Measurements from ENCODE around the gene MMP25.
"Not testable (repeated sequence)": the region's sequence is repeated elsewhere in the genome, so short reads cannot be mapped to it uniquely, and the experiment has no call there.

- not testable (repeated sequence) for TF ChIP-seq EZH2 (IDR thresholded peaks at IDR 0.05; ENCODE audit: borderline replicate concordance, control insufficient read depth, low read depth, low read length); ZZZ3 (IDR thresholded peaks at IDR 0.05; ENCODE audit: control insufficient read depth, insufficient read length, low read depth); IRF3 (IDR thresholded peaks at IDR 0.05); ZNF622 (IDR thresholded peaks at IDR 0.05); BRCA1 (IDR thresholded peaks at IDR 0.05; ENCODE audit: low read depth, low read length); CHD2 (IDR thresholded peaks at IDR 0.05; ENCODE audit: borderline replicate concordance, low read depth, low read length); MAX (IDR thresholded peaks at IDR 0.05; ENCODE audit: low read depth, low read length); CTCF (IDR thresholded peaks at IDR 0.05 in 2 of 3, conservative IDR thresholded peaks at IDR 0.05 in 1 of 3; ENCODE audit: control insufficient read depth in 2 of 3, extremely low read depth in 1 of 3, insufficient read depth in 1 of 3, low read depth in 3 of 3, low read length in 3 of 3); REST (IDR thresholded peaks at IDR 0.05; ENCODE audit: low read depth, low read length); HCFC1 (IDR thresholded peaks at IDR 0.05; ENCODE audit: low read length)
These were observed 37.0 kb downstream of the MMP25 start for GRCh38 chr16:3083408-3083807.
